Measurements from ENCODE around the gene WFS1.

WFS1 gene

DNA sequence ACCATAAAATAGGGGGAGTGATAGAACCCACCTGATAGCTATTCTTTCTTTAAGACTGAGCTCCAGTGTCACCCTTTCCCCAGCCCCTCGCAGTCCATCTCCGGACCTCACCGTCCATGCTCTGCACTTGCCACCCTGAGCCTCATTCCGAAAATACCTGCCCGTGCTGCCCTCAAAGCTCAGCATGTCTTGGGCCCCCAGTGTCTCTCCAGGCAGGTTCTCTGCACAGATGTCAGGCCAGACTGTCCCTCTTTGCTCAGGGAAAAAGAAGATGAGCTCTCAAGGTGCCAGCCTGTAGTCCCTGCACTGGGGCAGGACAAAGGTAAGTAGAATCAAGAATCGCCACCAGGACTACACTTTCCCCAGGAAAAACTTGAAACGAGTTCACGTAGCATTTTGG is 9.8 kb upstream of the WFS1 start:
- DNase-seq (ENCODE audit: low read depth) = no peak

DNA sequence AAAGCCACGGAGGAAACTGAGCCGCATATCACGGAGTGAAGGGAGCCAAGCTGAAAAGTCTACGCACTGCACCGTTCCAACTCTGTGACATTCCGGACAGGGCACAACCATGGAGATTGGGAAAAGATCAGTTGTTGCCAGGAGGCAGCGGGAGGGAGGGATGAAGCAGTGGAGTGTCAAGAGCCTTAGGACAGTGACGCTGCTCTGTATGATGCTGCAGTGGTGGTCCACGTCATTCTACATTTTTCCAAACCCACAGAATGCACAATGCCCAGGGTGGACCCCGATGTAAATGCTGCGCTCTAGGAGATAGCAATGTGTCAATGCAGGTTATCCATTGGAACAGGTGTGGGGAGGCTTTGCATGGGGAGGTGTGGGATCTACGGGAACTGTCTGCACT is 7.5 kb upstream of the WFS1 start:
- DNase-seq (ENCODE audit: low read depth) = no peak

DNA sequence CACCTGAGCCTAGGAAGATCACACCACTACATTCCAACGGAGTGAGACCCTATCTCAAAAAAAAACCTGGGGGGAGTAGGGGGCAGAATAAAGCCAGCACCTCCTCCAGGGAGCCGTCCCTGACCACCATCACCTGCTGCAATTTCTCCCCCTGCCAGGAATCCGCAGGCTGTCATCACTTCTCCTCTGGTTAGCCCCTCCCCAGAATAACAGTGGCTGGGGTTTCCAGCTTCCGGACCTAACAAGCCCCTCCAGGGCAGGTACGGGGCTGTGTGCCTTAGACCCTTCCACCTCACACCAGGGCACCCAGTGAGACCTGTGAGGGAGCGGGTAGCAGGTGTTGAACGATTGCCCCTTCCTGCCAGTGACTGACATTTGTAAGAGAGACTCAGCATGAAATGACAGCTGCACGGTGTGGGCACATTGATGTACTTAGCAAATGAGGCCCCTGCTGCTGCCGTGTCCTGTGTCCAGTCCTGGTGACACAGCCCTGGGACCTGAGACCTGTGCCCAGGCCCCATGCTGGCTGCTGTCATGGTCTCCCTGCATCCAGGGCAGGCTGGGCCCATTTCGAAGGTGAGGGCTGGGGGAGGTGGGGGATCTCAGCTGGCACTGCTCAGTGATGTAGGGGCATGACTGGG is 6.7 kb upstream of the WFS1 start:
- no peak for DNase-seq (ENCODE audit: low read depth)

DNA sequence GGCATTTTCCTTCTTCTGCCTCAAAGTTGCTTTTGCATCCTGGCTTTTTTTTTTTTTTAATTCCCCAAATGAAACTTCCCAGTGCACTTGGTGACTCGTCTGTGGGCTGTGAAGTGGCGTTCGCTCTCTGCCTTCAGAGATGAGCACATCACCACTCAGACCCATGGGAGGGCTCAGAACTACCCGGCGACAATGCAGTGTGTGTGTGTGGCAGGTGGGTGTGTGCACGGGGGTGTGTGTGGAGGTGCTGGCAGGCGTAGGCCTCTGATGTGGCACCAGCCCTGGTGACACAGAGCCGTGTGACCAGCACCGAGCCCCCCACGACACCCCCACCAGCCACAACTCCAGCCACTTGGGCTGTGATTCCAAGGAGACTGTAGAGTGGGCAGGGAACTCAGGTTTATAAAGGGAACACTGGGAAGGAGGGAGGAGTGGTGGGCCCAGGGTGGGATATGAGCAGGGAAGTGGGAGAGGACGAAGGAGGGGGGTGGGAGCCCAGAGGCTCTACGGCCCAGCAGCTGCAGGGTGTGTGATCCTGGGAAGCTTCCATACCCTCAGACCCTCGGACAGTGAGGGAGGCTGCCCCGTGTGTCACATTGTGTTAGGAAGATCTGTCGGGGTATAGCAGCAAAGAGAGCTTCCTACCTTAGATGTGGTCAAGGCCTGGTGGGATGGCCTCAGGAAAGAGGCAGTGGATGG is 6.0 kb upstream of the WFS1 start:
- no peak for DNase-seq (ENCODE audit: low read depth)

DNA sequence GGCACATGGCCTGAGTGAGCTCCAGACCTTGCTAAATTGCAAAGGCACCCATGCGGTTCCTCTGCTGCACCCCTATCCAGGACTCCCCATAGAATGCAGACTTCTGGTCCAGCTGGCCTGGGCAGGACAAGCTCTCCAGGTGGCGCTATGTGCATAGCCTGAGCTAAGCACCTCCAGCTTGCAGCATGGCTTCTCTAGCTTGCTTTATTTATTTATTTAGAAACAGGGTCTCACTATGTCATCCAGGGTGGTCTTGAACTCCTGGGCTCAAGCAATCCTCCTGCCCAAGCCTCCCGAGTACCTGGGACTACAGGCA is 5.5 kb upstream of the WFS1 start:
- DNase-seq (ENCODE audit: low read depth) = no peak

DNA sequence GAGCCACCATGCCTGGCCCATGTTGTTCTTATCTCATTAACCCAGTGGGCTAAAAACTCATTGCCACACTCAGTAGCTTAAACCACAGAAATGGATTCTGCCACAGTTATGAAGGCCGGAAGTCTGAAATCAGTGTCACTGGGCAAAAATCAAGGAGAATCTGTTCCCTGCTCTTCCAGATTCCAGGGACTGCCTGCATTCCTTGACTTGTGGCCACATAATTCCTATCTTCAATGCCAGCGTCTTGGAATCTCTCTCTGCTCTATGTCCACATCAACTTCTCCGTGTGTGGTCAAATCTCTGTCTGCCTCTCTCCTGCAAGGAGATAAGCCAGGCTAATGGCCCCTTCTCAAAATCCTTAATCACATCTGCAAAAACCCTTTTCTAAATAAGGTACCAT is 4.1 kb upstream of the WFS1 start:
- no peak for DNase-seq (ENCODE audit: low read depth)

DNA sequence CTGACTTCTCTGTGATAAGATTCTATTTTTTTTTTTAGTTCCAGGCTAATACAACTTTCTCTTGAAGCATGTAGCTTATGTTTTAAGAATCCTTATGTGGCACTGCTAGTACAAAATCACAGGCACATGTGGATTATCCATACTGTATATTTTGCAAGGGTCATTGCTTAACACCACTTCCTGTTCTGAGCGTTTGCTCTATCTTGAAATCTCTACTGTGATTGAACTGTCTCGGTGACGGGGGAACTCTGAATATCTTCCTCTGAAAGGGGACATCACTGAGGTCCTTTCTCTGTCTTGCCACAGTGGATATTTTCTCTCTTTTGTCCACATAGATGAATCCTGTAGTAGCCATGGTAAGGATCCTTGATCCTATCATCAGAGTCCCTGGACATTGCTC is 2.1 kb upstream of the WFS1 start:
- DNase-seq (ENCODE audit: low read depth) = no peak

DNA sequence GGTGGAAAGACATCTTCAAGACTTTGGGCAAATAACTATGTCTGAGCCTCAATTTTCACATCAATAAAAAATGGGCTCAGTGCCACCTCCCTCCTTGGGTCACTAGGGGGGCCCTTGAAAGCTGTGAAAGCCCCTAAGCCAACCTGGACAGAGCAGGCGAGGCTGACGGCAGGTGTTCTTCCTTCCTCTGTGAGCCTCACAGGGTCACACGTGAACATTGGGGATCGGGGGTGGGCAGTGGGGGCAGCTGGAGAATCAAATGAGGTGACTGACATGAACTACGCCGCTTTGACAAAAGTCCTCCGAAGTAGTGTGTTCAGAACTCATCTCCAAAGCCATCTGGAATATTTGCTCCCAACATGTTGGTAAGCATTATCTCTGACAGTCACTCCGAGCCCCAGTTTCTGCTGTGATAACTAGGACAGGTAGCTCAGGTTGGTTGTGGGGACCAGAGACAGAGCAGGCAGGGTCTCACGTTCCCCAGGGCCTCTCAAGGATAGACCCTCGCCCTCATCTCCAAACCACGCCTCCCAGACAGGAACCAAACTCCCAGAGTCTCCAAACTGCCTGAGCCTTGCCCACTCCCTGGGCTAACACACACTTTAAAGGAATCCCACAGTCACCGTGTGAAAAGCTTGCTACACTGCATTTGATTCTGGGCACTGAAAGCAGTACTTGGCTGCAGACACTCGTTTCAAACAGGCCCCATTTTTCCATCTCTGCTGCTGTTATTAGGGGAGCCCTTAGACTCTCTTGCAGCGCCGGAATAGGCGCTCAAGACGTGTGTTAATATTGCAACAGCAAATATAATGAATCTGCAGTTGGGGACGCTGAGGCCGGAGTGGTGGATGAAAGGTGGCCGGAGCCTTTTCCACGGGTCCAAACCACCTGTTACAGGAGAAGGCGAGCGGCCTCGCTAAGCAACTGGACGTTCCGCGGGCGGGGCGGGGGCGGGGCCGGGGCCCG is 717 bp upstream of the WFS1 start:
- DNase-seq (ENCODE audit: low read depth) = no peak

DNA sequence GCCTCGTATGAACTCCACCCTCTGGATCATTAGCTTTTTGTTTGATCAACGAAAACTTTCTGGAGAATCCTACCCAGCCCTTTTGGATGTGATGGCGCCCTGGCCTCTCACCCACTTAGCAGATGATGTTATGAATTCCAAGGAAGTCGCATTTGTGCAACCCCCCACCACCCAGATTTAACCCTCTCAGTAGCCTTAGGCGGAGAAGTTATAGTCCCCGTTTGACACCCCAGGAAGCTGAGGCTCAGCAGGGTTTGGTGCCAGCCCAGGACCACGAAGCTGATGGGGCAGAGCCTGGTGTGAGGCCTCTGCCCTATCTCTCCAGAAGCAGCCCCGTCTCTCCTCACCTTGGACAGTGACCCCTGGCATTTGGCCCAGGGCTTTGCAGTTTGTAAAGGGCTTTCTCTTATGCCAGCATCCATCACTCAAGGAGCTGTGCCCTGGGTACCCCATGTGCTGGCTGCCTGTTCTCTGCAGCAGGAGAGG is 1.0 kb downstream of the WFS1 start:
- no peak for DNase-seq (ENCODE audit: low read depth)

DNA sequence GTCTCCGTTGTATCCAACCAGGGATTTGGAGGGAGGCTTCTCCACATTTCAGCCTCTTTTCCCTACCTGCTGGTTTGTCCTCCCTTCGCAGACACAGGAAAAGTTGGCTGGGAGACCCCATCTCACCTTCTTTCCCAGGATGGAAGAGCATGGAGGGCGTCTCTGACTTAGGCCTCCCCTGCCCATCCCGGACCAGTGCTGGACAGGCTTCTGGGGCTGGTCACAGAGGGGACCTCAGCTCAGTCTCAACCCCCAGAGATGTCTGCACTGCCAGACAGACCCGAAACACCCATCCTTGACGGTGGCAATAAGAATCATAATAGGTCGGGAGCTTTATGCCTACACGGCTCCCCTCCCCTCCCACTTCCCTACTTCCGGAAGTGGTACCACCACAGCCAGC is 1.6 kb downstream of the WFS1 start:
- no peak for DNase-seq (ENCODE audit: low read depth)

DNA sequence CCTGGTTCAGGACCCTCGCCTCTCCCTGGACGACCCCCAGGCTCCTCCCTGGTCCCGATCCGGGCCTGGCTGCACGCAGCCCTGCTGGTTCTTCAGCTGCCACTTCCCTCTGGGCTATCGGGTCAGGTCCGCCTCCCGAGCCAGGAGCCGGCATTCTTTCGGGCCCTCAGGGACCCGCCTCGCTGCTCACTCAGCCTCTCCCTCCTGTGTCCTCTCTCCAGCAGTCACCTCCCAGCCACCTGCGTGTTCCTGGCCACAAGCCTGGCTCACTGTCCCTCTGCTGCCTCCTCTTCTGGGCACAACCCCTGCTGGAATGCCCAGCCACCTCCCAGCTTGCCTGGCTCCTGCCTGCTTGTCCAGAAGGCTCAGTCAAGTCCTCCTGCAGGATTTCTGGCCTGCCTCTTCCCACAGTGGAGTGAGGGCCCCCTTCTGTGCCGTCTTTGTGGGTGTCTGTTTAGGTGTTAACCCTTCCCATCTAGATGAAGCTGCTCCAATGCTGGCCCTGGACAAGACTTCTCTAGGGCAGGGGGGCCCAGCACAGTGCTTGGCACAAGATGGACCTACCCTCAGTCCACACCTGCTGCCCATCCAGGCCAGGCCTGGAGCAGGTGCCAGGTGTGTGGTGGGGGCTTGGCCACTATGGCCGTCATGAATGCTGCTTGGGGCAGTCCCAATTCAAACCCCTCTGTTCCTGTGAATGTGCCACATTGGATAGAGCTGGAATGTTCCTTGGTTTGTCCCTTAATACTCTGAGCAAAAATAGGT is 2.2 kb downstream of the WFS1 start:
- no peak for DNase-seq (ENCODE audit: low read depth)

DNA sequence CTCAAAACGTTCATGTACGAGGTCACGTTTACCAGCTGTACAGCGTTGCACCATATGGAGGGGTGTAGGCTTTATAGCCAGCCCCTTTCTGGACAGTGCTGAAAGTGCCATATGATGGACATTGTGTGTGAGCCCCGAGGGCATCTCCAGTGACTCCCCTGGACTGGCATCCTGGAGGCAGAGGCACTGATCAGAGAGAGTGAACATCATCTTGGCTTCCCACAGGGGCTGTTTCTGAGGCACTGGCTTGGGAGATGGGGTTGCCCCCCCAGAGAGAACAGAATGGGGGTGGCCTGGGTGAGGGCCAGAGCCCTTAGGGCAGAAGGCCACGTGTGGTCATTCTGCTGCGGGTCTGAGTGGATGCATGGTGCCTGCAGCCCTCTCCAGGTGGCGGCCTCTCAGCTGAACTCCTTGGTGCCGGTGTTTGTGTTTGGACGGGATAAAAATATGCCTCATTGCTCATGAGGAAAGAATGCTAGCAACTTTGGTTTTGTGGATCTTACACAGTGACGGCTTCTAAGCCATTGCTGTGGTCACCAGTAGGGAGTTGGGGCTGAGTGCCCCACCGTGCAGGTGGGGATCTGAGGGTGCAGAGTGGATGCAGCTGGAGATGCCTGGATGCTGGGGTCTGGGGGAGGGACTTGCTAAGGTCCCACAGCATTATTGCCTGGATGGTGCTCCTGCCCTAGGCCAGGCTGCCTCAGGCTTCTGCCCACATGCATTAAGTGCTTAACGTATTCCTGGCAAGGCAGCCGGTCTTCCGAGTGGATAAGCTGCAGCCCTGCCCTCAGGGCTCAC is 3.4 kb downstream of the WFS1 start:
- no peak for DNase-seq (ENCODE audit: low read depth)

DNA sequence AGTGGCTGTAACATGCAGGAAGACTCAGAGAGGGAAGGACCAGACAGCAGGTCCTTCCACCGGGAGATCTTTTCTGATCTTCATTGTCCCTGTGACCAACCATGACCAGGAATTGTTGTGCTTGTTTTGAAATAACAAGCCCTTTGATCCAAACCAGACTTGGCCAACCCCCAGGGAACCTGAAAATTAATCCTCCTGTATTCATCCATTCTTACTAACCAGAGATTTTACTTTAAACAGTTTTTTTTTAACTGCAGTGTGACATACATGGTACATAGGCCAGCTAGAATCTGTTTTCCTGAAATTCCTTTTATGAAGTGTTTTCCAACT is 4.0 kb downstream of the WFS1 start:
- no peak for DNase-seq (ENCODE audit: low read depth)

DNA sequence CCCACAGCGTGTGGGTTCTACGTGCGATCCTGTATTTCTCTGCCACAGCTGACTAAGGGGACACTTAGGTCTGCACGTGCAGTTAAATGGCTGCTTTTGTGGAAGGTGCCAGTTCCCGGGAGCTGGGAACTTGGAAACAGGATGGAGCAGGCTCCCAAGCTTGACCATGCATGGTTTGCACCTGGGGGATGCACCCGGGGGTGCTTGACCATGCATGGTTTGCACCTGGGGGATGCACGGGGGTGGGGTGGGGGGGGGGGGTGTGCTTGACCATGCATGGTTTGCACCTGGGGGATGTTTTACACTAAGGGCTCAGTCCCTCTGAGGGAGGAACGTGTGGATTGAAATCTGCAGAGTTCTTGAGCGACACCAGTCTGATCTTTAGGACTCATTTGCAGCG is 5.7 kb downstream of the WFS1 start:
- no peak for DNase-seq (ENCODE audit: low read depth)

DNA sequence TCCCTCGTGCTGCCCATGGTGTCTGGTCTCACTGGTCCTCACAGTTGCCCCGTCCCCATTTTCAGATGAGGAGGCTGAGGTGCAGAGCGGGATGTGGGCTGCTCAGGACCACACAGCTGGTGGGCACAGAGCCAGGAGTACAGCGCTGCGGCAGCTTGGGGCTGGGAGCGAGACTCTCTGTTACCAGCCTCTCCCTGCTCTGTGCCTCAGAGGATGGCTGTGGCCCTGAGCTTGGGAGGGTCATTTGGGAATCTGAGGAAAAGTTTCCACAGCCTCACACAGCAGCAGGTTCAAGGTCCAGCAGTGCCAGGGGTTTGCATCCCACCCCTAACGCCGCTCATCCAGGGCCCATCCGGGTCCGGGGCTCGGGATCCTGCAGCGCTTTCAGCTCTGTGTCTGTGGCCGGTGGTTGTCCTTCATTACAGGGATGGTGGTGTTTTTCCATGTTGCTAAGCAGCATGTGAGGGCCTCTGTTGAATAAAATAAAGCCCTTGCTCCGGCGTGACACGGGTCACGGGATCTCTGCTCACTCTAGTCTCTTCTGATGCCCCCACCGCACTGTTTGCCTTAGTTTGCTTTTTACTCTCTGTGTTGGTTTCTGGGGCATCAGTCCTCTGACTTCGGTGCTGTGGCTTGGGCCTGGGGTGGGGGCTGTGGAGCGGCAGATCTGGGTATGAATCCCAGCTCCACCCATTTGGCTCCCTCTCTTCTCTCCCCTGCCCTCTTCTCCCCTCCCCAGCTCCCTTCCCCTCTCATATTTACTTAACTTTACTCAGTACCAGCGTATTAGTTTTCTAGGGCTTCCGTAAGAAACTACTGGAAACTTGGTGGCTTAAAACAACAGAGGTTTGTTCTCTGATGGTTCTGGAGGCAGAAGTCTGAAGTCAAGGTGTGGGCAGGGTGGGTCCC is 6.5 kb downstream of the WFS1 start:
- no peak for DNase-seq (ENCODE audit: low read depth)

DNA sequence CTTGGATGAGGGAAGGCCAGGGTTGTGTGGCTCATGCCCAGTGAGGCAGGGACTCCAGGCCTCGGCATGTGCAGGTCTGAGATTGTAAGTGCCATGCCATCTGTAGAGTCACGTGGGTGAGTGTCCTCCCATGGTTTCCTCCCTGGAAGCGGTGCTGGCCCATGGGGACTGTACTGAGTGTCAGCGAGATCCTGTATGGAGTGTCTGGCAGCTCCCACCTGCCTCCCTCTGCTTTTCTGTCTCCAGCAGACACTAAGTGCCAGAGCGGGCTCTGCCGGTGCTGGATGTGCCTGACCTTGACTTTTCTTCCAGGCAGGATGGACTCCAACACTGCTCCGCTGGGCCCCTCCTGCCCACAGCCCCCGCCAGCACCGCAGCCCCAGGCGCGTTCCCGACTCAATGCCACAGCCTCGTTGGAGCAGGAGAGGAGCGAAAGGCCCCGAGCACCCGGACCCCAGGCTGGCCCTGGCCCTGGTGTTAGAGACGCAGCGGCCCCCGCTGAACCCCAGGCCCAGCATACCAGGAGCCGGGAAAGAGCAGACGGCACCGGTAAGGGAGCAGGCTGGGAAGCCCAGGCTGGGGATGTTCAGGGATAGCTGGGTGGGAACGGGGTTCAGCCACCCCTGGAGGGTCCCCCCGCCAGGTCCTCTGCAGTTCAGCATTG is 7.6 kb downstream of the WFS1 start:
- DNase-seq (ENCODE audit: low read depth) = no peak

DNA sequence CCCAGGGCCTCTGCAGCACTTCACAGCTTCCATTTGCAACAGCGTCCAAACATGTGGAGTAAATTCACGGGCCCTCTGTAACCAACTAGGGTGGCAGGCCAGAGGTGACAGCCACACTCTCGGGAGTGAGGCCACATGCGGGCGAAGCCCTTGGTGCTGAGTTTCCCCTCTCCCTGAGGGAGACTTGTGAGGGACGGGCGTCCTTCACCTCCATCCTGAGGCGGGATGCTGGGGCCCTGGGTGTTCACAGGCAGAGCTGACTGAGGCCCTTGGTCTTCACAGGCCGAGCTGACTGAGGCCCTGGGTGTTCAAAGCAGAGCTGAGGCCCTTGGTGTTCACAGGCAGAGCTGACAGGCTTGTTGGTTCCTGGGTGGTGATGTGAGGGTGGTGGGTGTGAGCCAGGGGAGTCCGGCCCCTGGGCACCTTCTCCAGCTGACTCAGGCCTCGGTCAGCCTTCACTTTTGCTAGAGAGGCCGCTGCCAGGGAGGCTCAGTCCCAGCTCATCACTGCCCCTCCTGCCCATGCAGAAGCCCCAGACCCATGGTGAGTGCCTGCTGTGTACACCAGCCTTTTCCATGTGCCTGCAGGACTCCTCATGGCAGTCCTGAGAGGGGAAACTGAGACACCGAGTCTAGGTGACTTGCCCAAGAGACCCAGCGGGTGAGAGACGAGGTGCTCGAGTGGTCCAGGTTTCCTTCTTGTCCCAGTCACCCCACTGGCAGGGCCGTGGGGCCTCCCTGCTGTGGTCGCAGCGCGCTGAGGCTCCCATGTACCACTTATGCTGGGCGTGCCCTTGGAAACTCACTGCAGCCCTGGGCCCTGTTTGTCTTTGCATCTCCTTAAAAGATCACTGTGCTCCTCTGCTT is 8.5 kb downstream of the WFS1 start:
- no peak for DNase-seq (ENCODE audit: low read depth)

DNA sequence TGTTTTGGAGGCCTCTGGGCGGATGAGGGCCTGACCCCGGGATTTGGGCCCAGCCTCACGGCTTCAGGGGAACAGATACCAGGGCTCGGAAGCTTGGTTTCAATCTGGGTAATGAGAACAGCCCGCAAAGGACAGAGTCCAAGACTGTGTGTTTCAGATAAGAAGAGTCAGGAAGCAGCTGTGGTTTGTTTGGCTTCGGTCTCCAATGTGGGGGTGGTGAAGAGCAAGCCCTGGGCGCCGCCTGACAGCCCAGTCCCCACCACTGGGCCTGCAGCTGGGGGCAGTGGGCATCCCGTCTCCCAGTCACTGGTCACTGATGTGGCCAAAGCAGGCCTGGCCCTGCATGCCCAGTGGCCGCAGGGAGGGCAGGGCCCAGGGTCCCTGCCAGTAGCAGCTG is 9.1 kb downstream of the WFS1 start:
- no peak for DNase-seq (ENCODE audit: low read depth)
